Activated CD8-positive, alpha-beta memory T cell treated with anti-CD3 and anti-CD28 coated beads, Interleukin-2, amount 50 U/mL, for 1 hour (primary cell): ENCODE data around the gene AGPS.
"Not testable (repeated sequence)": the region's sequence is repeated elsewhere in the genome, so short reads cannot be mapped to it uniquely, and the experiment has no call there.

ENCODE experiments used
- DNase-seq: peaks from one replicate; pipeline ENCODE4 v3.0.0-alpha.2; 2020; ENCODE audit errors: extremely low read depth

AGPS gene

DNA sequence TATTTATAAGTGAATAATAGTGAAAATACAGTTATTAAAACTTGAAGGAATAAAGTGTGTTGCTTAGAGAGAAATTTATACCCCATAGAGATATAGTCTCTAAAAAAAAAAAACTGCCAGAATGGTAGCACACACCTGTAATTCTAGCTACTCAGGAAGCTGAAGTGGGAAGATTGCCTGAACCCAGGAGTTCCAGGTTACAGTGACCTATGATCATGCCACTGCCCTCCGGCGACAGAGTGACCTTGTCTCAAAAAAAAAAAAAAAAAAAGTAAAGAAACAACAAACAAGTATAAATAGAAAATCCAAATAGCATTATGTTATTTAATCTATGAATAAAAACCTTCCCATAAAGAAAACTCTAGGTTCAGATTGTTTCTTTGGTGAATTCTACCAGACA is 7.4 kb upstream of the AGPS start:
- DNase-seq: no peak

DNA sequence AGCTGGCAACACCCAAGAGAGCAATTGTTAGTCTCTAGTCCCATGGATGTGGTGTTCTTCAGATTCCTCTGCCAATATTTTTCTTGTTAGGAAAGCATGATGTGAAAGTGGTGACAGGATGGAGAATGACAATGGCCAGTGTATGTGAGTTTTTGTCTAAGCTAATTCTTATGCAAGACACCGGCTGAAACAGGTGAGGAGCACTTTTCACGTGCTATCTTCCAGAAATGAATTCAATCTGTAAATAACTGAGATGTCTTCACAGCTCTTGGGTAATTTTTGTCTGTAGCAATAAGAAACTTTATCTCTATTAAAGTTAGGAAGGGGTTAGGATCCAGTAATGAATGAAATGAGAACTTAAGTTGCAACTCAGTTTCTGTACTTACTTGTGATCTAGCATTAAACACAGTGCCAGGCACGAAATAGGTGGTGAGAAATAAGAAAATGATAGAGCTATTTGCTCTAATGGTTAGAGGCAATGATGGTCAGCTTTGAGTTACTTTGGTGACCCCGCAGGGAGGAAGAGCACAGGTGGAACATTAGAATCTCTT is 676 bp upstream of the AGPS start:
- no peak for DNase-seq

DNA sequence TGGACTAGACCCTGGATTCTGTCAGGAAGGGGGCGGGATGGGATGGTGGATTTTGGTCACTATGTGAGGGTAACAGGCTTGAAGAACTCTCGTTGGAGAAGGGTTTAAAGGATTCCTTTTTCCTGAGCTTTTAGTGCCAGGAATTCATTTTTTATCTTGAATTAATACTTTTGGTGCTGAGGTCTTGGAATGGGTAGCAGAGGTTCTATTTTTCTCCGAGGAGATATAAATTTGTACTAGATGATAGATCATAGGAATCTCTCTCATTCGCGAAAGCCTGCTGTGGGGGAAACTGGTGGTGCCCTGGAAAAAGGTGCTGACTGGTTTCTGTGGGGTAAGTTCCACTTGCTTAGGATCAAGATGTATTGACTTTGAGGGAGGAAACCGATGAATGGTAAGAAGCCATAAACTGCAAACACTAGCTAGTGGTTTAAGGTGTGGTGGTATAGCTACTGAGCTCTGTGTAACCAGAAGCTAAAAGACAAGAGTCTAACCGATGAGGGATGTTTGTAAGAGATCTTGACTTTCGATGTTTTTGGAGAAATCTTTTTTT is 706 bp downstream of the AGPS start:
- DNase-seq: peak; percentile 2

DNA sequence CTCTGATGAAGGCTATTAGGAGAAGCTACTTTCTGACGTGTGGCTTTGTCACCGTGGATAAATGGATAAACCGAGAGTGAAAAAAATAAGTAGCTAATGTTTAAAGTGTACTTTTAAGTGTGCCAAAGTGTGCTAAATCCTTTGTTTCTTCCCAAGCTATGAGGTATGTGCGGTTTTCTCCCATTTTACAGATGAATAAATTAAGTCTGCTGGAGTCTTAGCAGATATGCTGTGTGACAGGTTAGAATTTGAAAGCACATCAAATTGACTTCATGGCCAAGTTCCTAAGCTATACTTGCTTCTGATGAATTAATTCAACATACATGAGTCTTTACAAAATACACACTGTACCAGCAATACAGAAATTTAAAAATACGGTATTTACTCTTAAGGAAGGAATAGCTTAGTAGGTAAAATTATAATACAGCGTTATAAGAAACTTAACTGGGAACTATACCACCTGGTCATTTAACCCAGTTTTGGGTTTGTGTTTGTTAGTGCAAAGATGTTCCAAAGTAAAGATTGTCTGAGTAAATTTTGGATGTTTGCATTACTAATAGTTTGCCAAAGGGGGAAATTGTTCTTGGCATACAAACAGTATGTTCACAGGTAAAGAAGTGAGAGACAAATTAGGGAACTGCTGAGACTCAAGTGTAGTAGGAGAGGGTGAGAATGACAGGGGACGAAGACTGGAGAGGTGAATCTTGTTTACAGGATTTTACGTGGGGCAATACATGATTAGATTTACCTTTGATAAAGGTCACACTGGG is 1.4 kb downstream of the AGPS start:
- DNase-seq: no peak

DNA sequence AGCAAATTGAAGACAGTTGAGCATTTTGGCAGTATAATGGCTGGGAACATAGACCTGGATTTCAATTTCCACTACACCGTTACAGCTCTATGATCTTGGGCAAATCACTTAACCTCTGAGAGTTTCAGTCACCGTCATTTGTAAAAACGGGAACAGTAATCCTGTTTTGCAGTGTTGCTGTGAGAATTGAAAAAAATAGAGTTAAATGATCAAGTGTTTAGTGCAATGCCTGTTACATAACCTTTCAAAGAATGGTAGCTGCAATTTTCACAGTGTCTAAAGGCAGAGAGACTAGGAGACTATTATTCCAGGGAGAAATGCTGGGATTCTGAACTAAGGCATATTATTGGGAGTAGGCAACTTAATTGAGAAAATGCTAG is 2.0 kb downstream of the AGPS start:
- no peak for DNase-seq

DNA sequence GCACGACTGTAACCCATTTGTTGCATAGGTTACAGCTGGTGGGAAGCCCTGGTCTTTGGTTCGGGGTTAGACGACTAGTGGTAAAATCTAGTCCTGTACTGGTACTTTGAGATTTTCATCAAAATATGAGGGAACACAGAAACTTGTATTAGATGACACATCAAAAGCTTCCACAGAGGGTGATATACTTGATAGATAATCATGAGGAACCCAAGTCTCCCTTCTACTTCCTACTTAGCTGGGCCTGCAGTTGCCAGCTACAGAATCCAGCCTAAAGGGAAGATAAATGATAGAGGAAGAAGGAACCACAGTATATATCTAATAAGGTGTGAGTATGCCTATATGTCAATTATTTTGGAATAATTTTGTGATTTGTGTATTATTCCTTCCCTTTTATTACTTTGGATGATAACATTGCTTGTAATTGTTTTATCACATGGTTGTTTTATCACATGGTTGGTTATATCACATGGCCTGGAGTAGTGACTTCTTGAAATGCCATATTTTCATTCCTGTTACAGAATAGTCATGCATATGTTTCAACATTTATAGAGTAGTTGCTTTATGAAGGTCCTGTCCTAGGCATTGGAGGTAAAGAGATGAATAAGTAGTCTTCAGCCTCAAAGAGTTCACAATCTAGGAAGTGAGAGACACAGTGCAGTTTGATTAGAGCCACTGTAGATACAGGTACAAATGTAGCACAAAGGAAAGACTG is 2.9 kb downstream of the AGPS start:
- no peak for DNase-seq

DNA sequence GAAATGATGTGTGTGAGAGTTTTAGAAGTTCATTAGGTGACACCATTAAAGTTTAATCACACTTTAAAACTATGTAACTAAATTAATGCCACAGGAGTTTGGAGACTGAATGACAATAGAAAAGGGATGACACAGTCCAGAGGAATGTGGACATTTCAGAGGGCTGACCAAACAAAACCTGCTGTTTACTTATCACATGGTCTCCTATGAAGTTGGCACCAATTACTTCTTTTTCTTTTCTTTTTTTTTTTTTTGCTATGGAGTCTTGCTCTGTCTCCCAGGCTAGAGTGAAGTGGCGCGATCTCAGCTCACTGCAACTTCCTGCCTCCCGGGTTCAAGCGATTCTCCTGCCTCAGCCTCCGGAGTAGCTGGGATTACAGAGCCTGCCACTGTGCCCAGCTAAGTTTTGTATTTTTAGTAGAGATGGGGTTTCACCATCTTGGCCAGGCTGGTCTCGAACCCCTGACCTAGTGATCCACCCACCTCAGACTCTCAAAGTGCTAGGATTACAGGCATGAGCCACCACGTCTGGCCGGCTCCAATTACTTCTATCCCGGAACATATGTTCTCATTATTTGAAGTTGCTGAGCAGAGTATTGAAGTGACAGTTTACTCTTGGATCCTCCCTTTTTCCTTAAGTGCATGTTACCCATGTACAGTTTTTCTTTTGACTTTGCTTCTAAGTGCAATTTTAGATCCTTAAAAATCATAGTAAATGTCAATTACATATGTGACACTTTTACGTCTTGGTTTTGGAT is 4.3 kb downstream of the AGPS start:
- DNase-seq: no peak

DNA sequence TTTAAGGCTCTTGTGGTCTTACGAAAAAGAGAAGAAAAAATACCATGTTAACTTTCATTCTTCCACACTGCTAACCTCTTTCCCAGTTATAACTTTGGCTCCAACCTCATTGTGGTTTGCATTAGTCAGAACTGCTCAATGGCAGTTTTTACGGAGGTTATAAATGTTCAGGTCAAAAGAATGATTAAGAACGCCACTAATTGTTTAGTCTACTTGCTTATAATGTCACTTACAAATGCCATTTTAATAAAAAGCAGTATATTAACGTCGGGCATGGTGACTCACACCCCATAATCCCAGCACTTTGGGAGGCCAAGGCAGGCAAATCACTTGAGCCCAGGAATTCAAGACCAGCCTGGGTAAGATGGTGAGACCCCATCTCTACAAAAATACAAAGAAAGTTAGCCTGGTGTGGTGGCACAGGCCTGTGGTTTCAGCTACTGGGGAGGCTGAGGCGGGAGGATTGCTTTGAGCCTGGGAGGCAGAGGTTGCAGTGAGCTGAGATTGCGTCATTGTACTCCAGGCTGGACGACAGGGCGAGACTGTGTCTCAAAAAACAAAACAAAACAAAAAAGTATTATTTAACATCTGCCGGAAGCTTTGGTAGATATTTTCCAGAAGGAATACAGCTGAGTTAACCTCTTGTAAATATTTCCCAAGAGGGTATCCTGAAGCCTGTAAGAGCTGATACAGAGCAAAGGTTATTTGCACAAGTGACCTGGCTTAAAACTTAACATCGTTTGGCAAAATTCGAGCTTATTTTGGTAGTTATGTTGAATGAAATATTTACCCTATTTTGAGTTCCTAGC is 5.1 kb downstream of the AGPS start:
- DNase-seq: no peak

DNA sequence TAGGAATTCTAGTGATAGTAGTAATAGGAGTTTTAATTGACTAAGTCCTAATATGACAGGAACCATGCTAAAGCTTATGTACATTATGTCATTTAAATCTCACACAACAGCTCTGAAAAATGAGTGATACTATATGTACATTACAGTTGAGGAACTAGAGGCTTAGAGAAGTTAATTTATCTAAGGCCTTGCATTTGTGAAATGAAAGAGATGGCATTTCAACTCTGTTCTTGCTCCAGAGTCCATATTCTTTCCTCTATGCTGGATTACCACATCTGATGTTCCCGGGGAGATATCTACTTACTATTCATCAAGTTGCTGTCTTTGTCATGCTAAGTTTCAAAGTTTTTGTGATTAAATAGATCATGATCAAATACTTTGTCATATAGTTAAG is 5.7 kb downstream of the AGPS start:
- DNase-seq: no peak

DNA sequence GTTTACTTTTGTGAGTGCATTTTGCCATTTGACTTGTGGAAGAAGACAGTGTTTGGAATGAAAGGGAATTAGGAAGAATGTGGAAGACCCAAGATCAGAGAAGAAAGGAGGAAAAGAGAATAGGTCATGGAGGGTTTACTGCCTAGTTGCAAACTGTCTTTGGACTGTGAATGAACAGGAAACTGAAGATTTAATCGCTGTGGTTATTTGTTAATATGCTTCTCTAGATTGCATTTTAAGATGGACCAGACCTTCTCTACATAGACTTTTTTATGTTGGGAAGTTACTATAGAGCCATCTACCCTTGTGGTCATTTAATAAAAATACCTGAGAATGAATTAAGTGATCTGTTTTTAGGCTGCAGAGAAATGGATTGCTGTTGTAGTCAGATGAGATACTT is 6.2 kb downstream of the AGPS start:
- no peak for DNase-seq

DNA sequence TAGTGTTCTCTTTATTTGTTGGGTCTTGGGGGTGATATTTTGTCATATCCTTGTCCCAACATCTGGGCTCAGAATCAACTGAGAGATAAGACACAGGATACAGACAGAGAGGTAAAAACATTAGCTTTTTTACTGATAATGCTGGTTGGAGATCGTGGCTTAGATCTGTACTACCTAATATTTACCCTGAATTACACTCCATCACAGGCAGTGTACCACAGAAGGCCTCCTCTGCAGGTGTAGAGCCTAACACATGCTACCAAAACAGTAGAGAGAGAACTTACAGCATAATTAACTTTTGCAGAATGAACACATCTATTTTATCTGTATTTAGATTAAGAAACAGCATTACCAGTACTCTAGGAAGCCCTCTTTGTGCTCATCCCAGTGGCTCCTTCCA is 6.8 kb downstream of the AGPS start:
- DNase-seq: no peak

DNA sequence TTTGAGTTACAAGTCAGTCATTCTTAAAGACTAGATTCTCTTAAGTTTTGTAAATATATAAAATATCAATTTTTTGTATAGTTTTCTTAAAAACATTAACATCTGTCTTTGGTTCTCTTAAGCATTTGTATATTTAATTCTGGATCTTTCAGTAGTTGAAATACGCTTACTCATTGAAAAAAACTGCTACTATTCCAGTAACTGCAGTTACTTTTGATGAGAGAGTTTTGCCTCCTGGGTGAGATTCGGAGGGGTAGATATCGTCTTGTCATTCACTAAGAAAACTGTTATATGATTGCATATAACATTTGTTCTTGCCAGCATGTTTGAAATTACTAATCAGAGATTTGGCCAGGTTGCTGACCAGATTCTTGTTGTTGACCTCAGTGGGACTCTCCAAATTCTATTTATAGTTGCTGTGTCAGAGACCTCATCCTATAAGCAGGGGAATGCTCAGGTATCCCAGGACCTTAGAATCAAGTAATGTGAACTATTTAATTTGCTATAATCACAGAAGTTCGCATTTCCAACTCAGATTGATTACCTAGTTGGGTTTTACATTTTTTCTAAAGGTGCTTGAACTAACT is 7.9 kb downstream of the AGPS start:
- DNase-seq: no peak

DNA sequence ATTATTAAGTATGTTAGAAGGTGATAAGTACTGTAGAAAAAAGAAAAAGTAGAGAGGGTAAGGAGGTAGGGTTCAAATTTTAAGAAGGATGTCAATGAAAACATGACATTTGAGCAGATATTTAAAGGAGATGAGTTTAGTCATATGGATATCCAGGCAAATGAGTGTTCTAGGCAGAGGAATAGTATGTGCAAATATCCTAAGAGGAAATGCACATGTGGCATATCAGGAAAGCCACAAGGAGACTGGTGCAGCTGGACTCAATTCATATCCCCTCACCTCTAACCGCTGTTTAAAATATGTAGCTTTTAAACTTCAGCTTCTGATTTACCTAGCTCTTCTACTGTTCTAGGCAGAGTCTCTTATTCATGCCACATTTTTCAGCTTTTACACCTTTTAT is 9.5 kb downstream of the AGPS start:
- DNase-seq: no peak

DNA sequence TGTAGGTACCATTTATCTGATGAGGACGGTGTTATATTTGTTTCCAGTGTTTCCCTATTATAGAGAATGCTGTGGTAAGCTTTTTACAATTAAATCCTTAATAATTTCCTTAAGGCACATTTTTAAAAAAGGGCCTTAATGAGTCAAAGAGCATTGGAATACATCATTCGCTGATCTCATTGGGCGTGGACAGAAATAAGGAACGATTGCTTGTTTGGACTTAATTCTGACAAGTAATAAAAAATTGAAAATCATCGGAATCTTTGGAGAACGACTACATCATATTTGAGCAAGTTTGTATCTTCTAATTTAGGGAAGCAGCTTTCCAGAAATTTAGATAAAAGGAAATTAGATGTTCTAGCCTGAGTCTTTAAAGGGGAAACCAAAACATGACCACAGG is 11.3 kb downstream of the AGPS start:
- DNase-seq: no peak

DNA sequence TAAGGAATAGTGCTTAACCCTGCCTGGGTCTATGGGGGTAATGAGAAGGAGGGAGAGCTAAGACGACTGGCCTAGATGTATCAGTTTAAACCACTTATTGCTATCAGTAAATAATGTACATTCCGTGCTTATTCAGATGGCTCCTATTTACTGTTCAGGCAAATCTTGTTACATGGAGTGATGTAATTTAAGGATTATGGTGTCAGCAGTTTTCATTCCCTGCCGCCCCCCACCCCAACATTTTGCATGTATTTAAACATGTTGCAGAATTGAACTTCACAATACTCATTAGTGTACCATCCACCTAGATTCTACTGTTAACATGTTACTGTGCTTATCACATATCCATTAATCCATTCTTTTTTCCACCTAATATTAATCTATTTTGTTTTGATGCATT is 11.7 kb downstream of the AGPS start:
- no peak for DNase-seq

DNA sequence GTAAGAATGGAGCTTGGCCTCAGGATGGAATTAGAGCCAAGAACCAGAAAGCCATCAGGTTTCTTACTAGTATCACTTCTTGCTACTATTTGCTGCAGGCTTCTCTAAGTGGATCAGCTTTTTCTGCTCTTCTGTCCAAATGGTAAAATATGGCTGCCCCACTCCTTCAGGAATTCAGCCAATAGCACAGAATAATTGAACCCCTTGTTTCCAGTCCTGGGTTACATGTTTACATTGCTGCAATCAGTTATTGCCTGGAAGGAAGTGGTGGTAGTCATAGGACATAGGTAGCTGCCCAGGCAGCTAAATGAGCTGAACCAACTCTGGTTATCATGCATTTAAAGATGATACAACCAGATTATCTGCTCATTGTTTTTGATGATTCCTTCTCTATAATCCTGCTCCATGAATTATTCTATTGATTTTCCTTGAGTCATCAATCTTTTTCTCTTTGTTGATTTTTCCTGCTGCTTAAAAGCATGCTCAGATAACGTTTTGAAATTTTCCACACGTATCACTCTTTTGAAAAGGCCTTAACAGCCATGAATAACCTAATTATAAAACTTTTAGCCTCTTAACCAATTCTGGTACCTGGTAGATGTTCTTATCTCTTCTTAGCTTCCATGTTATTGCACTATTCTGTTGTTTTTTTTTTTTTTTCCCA is 12.6 kb downstream of the AGPS start:
- DNase-seq: no peak

DNA sequence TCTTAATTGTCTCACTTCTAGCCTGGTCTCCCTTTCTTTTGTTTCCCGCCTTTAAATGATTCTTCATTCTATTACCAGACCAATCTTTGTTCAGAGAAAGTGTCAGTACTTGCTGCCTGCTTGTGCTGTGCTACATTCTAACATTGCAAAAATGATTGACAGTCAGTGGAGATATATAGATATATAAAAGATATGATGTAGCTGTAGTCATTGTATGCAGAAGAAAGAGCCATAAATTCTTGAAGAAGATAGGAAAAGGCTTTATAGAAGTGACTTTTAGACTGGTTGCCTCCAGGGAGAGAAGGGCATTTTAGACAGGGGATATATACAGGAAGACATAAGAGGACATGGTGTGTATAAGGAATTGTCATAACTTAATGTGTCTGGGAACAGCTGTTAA is 13.6 kb downstream of the AGPS start:
- no peak for DNase-seq

DNA sequence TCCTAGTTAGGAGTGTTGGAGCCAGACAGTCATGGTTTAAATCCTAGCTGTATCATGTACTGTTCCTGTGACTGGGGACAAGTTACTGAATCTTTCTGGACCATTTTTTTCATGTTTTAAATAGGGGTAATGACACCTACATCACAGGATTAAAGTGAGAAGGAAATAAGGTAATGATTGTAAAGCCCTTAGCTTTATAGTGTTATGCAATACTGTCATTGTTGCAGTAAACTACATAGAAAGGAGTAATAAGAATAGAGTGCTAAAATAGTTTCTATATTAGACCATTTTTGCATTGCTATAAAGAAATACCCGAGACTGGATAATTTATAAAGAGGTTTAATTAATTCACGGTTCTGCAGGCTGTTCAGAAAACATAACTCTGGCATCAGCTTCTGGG is 14.5 kb downstream of the AGPS start:
- no peak for DNase-seq

DNA sequence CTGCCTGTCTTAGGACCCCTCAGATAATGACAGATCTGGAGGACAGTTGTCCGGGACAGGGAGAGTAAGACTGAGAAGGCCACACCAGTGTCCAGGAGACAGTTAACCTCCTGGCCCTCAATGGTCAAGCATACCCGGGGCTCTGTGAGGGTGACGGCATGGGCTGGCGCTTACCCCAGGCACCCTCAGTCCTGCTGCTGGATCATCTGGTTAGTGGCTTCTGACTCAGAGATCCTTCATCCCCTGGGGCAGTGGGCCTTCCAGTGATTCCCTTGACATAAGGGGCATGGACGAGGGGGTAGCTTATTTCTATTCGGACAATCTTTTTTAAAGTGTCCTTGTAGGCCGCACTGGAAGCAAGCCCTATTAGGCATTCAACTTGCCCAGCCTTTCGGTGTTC is 18.1 kb downstream of the AGPS start:
- not testable (repeated sequence) for DNase-seq

DNA sequence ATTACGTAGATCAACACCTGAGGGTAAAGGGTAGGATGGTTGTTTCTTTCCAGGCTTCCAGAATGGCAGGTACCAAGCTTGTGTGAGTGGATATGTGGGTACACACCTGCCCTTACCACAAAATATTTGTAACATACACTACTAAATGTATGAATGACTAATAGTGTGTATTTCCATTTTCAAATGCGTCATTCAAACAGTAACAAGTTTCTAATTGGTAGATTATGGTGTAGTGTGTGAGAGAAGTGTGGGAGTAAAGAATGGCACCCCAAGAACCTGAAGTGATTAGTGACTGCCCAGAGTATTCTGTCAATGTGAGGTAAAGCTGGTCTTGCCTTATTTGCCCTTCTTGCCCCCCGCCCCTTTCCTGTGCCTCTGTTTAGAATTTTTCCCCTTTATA is 21.1 kb downstream of the AGPS start:
- DNase-seq: no peak

DNA sequence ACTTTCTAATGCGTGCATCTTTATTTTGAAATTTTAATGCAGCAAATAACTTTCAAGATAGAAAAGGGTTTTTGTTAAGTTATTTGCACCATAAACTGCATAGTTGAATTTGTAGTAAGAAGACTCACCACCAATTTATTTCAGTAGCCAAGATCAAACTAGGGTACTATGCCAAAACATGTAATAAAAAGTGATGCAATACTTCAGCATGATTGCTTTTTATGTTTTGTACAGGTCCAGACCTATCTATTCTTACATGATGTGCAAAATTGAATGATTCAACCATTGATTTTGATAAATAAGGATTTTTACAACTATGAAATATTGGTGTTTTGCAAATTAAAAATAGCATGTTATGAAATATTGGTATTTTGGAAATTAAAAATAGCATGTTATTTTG is 26.7 kb downstream of the AGPS start:
- no peak for DNase-seq
